Epithelial cell of esophagus (primary cell): ENCODE data around the gene CTBP2.
A peak's percentile ranks its signal among the peaks of the same experiment; 100 is the strongest.

Experiments
- DNase-seq: peaks from one replicate; pipeline ENCODE4 v3.0.0; 2010; ENCODE audit warnings: low read depth
- H3K4me3 ChIP-seq: 2 replicates; pipeline ENCODE4 v1.5.1; 2011; ENCODE audit warnings: mild to moderate bottlenecking, low read length, control low read depth
- CTCF ChIP-seq: IDR thresholded peaks from 2 replicates; pipeline ENCODE4 v1.5.1; 2011; ENCODE audit warnings: low read depth, mild to moderate bottlenecking, low read length, control low read depth, inconsistent platforms; ENCODE audit not compliant: insufficient read depth; ENCODE audit errors: missing control alignments

CTBP2 gene

GRCh38 chr10:125001313-125002046, 158.9 kb downstream of the CTBP2 start:
- no peak for TF ChIP-seq CTCF
- peak; percentile 69 for DNase-seq
- H3K4me3 ChIP-seq = no peak overlapping the region

- no peak overlapping the region for H3K4me3 ChIP-seq
- peak; percentile 65 for DNase-seq
Measured at GRCh38 chr10:125000366-125001312, 159.7 kb downstream of the CTBP2 start.

GRCh38 chr10:124999433-125000365, 160.7 kb downstream of the CTBP2 start:
- no peak for TF ChIP-seq CTCF
- no peak for DNase-seq
- H3K4me3 ChIP-seq = no peak overlapping the region

More at GRCh38 chr10:125000366-125001312, 159.7 kb downstream of the CTBP2 start:
- peak; percentile 39 for TF ChIP-seq CTCF

- DNase-seq = no peak
- TF ChIP-seq CTCF = no peak
- H3K4me3 ChIP-seq = no peak overlapping the region
Measured at GRCh38 chr10:124998624-124999291, 161.6 kb downstream of the CTBP2 start.

GRCh38 chr10:124997771-124998623, 162.4 kb downstream of the CTBP2 start:
- H3K4me3 ChIP-seq = no peak overlapping the region
- DNase-seq = no peak
- no peak for TF ChIP-seq CTCF
